Measurements from ENCODE around the gene PGC.

DNA sequence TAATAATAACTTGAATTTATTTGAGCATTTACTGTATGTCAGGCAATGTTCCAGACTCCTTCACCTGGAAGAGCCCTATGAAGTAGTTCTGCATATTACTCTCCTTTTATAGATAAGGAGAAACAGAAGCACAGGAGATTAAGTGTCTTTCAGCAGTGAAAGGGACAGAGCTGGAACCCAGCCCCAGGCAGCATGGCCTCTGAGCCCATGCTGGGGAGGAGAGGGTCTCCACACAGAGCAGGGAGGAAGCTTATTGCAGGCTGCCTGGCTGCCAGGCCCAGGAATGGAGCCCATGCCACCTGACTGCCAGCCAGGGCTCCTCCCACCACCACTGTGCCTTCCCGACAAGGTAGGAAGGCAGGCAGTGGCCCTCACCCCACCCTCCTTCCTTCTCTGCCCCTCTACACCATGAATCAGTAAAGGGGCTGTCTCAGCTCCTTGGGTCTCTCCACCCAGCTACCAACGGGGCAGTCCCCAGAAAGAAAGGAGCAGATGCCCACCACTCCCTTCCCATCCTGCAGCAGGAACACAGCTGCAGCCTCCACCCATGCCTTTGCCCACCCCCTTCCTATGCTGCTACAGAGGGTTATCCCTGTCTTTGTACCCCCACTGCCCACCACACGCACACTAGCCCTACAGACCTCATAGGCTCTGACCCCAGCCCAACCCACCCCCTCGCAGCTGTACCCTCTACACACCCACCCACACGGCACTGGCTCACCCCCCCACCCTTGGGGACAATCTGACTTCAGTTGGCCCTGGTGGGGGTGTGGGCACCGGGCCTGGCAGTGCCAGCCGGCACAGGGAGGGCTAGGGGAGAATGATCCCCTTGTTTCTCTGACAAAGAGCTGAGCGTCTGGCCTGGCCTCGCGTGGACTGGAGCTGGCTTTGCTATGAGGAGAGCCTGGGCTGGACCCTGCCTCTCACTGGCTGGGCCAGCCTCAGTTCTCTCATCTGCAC is 53.6 kb downstream of the PGC start:
- TF ChIP-seq POLR2AphosphoS5 (IDR thresholded peaks at IDR 0.05; ENCODE audit: borderline replicate concordance, low read depth, low read length) = no peak
- no peak for TF ChIP-seq EZH2 (IDR thresholded peaks at IDR 0.05)
- no peak for TF ChIP-seq FOXP2 (optimal IDR thresholded peaks at IDR 0.05; ENCODE audit: control extremely low read depth, extremely low read length, insufficient read depth)
